ENCODE measurements around the gene NXT2.

- TF ChIP-seq CTCF (IDR thresholded peaks at IDR 0.05) = no peak
- TF ChIP-seq POLR2A (IDR thresholded peaks at IDR 0.05) = no peak
These were observed 17.2 kb downstream of the NXT2 start for GRCh38 chrX:109553862-109554261.
